K562 (cell line): ENCODE measurements around the gene TNFAIP3. TPM values are rescaled to one million over a fixed set of nuclear protein-coding genes. Genes with fewer than 3 reads are reported as not detected.
A peak's percentile ranks its signal among the peaks of the same experiment; 100 is the strongest.

Experiments
- ATAC-seq: fragments of 200-7000 bp; cut with Tn5 transposase; 3 replicates; pipeline ENCODE4 v1.9.1; 2020; ENCODE audit warnings: moderate library complexity
- BruUV-seq: library from RNA; stranded (reverse); fragments of 400-500 nt; replicated peaks from 2 replicates; lab custom pipeline; 2021; lab: Mats Ljungman, UMichigan
- CTCF ChIA-PET: fragments of 300-600 bp; formaldehyde crosslinking; extraction: SDS; loops from one replicate; lab custom pipeline; 2021; ENCODE audit warnings: low intra/inter-chr PET ratio; lab: Yijun Ruan, JAX
- POLR2A ChIA-PET: fragments of 300-600, 350-650 bp; sonication (Branson Sonifier 250); formaldehyde crosslinking; extraction: SDS; loops from one replicate; lab custom pipeline; 2021; ENCODE audit warnings: antibody characterized with exemption, inconsistent platforms; lab: Yijun Ruan, JAX
- DNase-seq, 4 experiments: peaks; one replicate each; pipeline versions ENCODE4 v3.0.0 to v3.0.0-alpha.2; 2011 to 2018; ENCODE audit warnings: low spot score in 3 of 4, mixed read lengths in 3 of 4; ENCODE audit errors: extremely low read depth in 1 of 4
- FAIRE-seq: peaks from 2 replicates; lab custom pipeline; 2011; peaks lifted over from hg19 to GRCh38; lab: Jason Lieb, UNC
- H2AFZ ChIP-seq: 2 replicates; pipeline ENCODE4 v1.6.0; 2011; ENCODE audit warnings: low read depth, low read length, control low read depth, inconsistent platforms
- H3K27ac ChIP-seq: fragments of 200-600 bp; 3 replicates; pipeline ENCODE4 v1.8.0; 2011; ENCODE audit warnings: low read depth, mild to moderate bottlenecking, control low read depth, inconsistent platforms, low read length, moderate library complexity, mixed read lengths; ENCODE audit errors: extremely low read depth
- H3K27me3 ChIP-seq, 2 experiments: fragments of 300-600 bp in 1 of 2; 2 replicates in 1 of 2; 3 replicates in 1 of 2; pipeline versions ENCODE4 v1.6.0 to v1.8.0; 2011; ENCODE audit warnings: inconsistent platforms in 2 of 2, low read length in 2 of 2, mild to moderate bottlenecking in 1 of 2, mixed read lengths in 1 of 2, moderate library complexity in 1 of 2; ENCODE audit not compliant: control insufficient read depth in 2 of 2, insufficient read depth in 2 of 2
- H3K36me3 ChIP-seq: fragments of 300-600 bp; 3 replicates; pipeline ENCODE4 v1.8.0; 2011; ENCODE audit warnings: mild to moderate bottlenecking, low read length, inconsistent platforms; ENCODE audit not compliant: control insufficient read depth, insufficient read depth
- H3K4me1 ChIP-seq, 2 experiments: fragments of 200-600 bp in 1 of 2; replicated peaks in 1 of 2; 2 replicates in 1 of 2; 3 replicates in 1 of 2; pipeline versions ENCODE4 v1.5.1 to v1.8.0; 2011; ENCODE audit warnings: inconsistent platforms in 2 of 2, low read length in 2 of 2, mild to moderate bottlenecking in 1 of 2, mixed read lengths in 1 of 2, moderate library complexity in 1 of 2; ENCODE audit not compliant: control insufficient read depth in 2 of 2, insufficient read depth in 2 of 2
- H3K4me2 ChIP-seq: 2 replicates; pipeline ENCODE4 v1.6.1; 2011; ENCODE audit warnings: low read length, control low read depth, inconsistent platforms, mixed read lengths; ENCODE audit not compliant: insufficient read depth
- H3K4me3 ChIP-seq: fragments of 200-600 bp; sonication (generic), shearing (Covaris generic); 2 replicates; pipeline ENCODE4 v1.5.1; 2016; ENCODE audit warnings: control low read depth, inconsistent platforms
- H3K79me2 ChIP-seq: fragments of 200-600 bp; 3 replicates; pipeline ENCODE4 v1.8.0; 2011; ENCODE audit warnings: low read length, inconsistent platforms; ENCODE audit not compliant: control insufficient read depth, insufficient read depth
- H3K9ac ChIP-seq, 2 experiments: 2 replicates each; pipeline versions ENCODE4 v1.6.0 to v1.6.1; 2011; ENCODE audit warnings: low read depth in 2 of 2, low read length in 2 of 2, control low read depth in 1 of 2, inconsistent platforms in 1 of 2, mild to moderate bottlenecking in 1 of 2, mixed read lengths in 1 of 2; ENCODE audit not compliant: insufficient read depth in 1 of 2
- H3K9me1 ChIP-seq: one replicate; pipeline ENCODE4 v1.6.0; 2011; ENCODE audit warnings: inconsistent platforms, mild to moderate bottlenecking, low read length, moderate library complexity; ENCODE audit not compliant: control insufficient read depth, insufficient read depth
- H3K9me3 ChIP-seq: replicated peaks from 2 replicates; pipeline ENCODE4 v1.5.1; 2011; ENCODE audit warnings: low read depth, low read length, inconsistent platforms; ENCODE audit not compliant: control insufficient read depth, insufficient read depth
- H4K20me1 ChIP-seq: replicated peaks from 2 replicates; pipeline ENCODE4 v1.6.1; 2011; ENCODE audit warnings: low read length, inconsistent platforms, mixed read lengths; ENCODE audit not compliant: control insufficient read depth, insufficient read depth
- BCL6 ChIP-seq: fragments of 250-450 bp; sonication (Bioruptor Pico); IDR thresholded peaks from 2 replicates; pipeline ENCODE4 v1.4.0; 2020
- FOXK1 ChIP-seq: sonication (generic); formaldehyde crosslinking; IDR thresholded peaks from 2 replicates; pipeline ENCODE4 v1.8.0; 2022; ENCODE audit warnings: missing genetic modification reagents, mild to moderate bottlenecking, borderline replicate concordance
- NKRF ChIP-seq: fragments of 450-650 bp; IDR thresholded peaks from 2 replicates; pipeline ENCODE4 v1.6.1; 2016; ENCODE audit warnings: borderline replicate concordance
- WGBS: fragments of 100-300 bp; shearing (Covaris generic); methylation state at CpG from one replicate; pipeline ENCODE4 v1.1.6; 2016; ENCODE audit warnings: low coverage, mixed read lengths; ENCODE audit not compliant: insufficient coverage; ENCODE audit errors: missing lambda C conversion rate; 5-methylcytosine and 5-hydroxymethylcytosine counted together
- in situ Hi-C: fragments of 300-500 bp; cut with MboI; formaldehyde crosslinking; loops from 4 replicates; pipeline ENCODE4 v1.15.0; 2018; ENCODE audit warnings: inconsistent platforms, mixed read lengths
- intact Hi-C: fragments of 100-400 bp; cut with micrococcal nuclease; formaldehyde crosslinking; loops from 2 replicates; pipeline ENCODE4 v1.14.2; 2022
- polyA plus RNA-seq, 8 experiments: library from polyadenylated mRNA; depleted of rRNA in 4 of 8; stranded (reverse) in 5 of 8; unstranded in 3 of 8; fragments of >200 nt; fragmentation: Nextera tagmentation in 2 of 8; fragmentation: Illumina TruSeq in 1 of 8; extraction: Ambion mirVana in 2 of 8; extraction: Trizol in 1 of 8; gene quantifications; 2 replicates each; pipeline versions ENCODE4 v1.2.1 to v1.2.3, GENCODE V29; 2011 to 2014; ENCODE audit warnings: inconsistent platforms in 1 of 8, missing spikeins in 1 of 8
- total RNA-seq, 7 experiments: library from RNA; depleted of rRNA in 6 of 7; stranded (reverse); fragments of >200 nt in 6 of 7; fragmentation: Illumina TruSeq in 2 of 7; extraction: Trizol in 2 of 7; gene quantifications; 2 replicates each; pipeline versions ENCODE4 v1.2.1 to v1.2.3, GENCODE V29; 2011 to 2021; ENCODE audit warnings: low replicate concordance in 1 of 7
- TF ChIP-seq, protein P1 (sequence below): fragments of 200-800 bp; sonication (Bioruptor generic); IDR thresholded peaks from 2 replicates; pipeline ENCODE4 v1.6.1; 2017; ENCODE audit warnings: missing genetic modification characterization, missing compliant biosample characterization

The TNFAIP3 gene
- total and polyA plus RNA-seq, 9 of the 15 experiments (the other 6 are each of a cell fraction or from before 2014, with no cell fraction given): 0.79 to 17.0 (median 6.4) TPM

DNA sequence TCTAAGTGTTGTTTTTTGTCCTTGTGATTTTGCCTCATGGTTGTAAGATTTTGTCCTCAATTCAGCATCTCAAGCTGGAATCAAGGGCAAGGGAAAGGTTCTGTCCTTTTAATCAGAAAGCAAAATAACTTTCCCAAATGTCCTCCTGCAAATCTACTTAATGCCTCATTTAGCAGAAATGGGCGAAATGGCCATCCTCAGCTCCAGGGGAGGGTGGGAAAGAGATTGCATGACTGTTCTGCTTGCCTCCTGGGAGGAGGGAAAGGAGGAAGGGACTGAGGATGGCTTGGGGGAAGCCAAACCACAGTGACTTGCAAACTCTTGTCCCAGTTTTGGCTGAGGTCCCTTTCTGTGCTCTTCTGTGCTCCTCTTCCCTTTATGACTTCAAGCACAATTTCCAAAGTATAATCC lies 43.4 kb downstream of the TNFAIP3 start (continued):
- no peak for TF ChIP-seq NKRF
- TF ChIP-seq FOXK1 (CRISPR knock-in tag): no peak
- TF ChIP-seq BCL6 (CRISPR knock-in tag): no peak

DNA sequence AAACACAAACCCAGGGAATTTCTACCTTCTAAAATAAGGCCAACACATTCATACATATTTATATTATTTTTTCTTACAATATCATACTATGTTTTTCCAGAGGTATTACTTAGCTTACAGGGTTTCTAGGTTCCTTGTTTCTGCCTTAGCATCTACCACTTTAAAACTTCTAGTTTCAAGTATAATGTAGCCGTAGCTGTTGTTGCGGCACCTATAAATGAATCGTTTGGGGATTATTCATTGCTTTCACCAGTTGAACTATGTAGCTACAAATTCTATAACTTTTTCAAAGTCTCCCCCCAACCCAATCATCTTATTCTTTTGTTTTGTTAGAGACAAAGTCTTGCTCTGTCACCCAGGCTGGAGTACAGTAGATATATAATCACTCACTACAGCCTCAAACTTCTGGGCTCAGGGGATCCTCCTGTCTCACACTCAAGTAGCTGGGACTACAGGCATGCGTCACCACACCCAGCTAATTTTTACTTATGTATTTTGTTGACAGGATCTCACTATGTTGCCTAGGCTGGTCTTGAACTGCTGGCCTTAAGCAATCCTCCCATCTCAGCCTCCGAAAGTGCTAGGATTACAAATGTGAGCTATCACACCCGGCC lies 43.9 kb downstream of the TNFAIP3 start:
- DNase-seq (peak in 1 of 4 experiments; percentile 83), FAIRE-seq (peak; percentile 37), ATAC-seq (peak; percentile 73)
- peaks cover 4% of the 10 kb centered on the region for H3K9me3 ChIP-seq
- H4K20me1 ChIP-seq: no peaks in the 10 kb centered on the region
- H3K79me2 ChIP-seq: no peaks in the 10 kb centered on the region
- ChIA-PET CTCF (interaction anchor here (0.8 kb wide), 1 partner anchor 10 kb away, joined by 3 read pairs; no protein-coding TSS in a partner anchor), POLR2A (interaction anchor here (0.5 to 2.4 kb wide), 14 partner anchors 9 to 1515 kb away, joined by 3 to 15 read pairs (median 4); no protein-coding TSS in a partner anchor)
- peak overlapping the region; percentile 40 to 71; a peak in 3 of 4 replicates for H3K9ac ChIP-seq
- 8% methylated on average over 6 of the region's 6 CpGs for WGBS
- H3K9me1 ChIP-seq: no peaks in the 10 kb centered on the region
- BruUV-seq: no TSS peak
- H3K27ac ChIP-seq: peak overlapping the region; percentile 71
- peak overlapping the region; percentile 30; the same call in 1 of the 2 replicates for H3K4me2 ChIP-seq
- intact Hi-C loops: loop anchor here (2.0 kb wide), 1 partner anchor 48 kb away; no protein-coding TSS in a partner anchor
- peak overlapping the region; percentile 59 for H2AFZ ChIP-seq
- H3K36me3 ChIP-seq: no peaks in the 10 kb centered on the region; the same call in 2 of the 3 replicates
- no peaks in the 10 kb centered on the region for H3K27me3 ChIP-seq
- in situ Hi-C loops: no loop called here
- H3K4me3 ChIP-seq: no peak overlapping the region
- peaks cover 16 to 70% of the 10 kb centered on the region in 2 experiments for H3K4me1 ChIP-seq
- TF ChIP-seq, protein P1, sequence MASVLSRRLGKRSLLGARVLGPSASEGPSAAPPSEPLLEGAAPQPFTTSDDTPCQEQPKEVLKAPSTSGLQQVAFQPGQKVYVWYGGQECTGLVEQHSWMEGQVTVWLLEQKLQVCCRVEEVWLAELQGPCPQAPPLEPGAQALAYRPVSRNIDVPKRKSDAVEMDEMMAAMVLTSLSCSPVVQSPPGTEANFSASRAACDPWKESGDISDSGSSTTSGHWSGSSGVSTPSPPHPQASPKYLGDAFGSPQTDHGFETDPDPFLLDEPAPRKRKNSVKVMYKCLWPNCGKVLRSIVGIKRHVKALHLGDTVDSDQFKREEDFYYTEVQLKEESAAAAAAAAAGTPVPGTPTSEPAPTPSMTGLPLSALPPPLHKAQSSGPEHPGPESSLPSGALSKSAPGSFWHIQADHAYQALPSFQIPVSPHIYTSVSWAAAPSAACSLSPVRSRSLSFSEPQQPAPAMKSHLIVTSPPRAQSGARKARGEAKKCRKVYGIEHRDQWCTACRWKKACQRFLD (CRISPR knock-in tag): peak; percentile 82; the same call in 1 of the 2 replicates
